Smooth muscle cell of the brain vasculature (primary cell): ENCODE measurements around the gene MRPS18A.
"Not testable (repeated sequence)": the region's sequence is repeated elsewhere in the genome, so short reads cannot be mapped to it uniquely, and the experiment has no call there.

Experiments used
- DNase-seq: peaks from one replicate; pipeline ENCODE4 v3.0.0-alpha.2; 2012; ENCODE audit warnings: low read depth, low spot score

The MRPS18A gene

GRCh38 chr6:43671011-43671800, 16.4 kb downstream of the MRPS18A start:
- DNase-seq: no peak

DNA sequence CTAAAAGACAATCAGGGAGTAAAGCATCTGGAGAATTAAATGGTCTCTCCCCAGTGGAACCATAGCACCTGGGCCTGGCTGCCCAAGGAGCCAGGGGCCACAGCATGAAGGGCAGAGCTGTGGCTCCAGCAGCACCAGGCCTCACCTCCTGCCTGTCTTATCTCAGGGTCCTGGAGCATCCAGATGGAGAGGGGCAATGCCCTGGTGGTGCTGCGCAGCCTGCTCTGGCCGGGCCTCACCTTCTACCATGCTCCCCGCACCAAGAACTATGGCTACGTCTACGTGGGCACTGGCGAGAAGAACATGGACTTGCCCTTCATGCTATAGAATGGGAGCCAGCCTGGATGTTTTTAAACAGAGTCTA, 17.0 kb downstream of the MRPS18A start:
- DNase-seq: no peak

DNA sequence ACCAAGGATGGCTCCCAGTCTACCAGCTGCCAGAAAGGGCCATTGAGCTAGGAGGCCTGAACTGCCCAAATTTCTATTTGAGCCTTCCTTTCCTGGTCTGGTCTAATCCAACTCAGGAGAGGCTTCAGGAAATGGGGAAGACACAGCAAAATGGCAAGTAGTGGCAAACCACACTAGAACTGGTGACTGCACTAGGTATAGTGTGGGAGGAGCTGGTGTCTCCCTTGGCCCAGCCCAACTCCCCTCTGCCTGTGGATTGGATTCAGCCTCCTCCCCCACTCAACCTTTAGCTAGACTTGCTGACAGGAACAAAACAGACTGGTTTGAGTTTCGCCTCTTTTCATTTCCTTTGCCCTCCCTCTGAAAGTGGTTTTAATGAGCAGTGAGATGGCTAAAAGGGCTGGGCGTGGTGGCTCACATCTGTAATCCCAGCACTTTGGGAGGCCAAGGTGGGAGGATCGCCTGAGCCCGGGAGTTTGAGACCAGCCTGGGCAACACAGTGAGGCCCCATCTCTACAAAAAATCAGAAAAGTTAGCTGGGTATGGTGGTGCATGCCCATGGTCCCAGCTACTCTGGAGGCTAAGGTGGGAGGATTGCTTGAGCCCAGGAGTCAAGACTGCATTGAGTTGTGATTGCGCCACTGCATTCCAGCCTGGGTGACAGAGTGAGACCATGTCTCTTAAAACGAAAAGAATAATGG, 17.5 kb downstream of the MRPS18A start:
- no peak for DNase-seq

- no peak for DNase-seq
Observed at GRCh38 chr6:43669050-43669921, 18.3 kb downstream of the MRPS18A start.

DNA sequence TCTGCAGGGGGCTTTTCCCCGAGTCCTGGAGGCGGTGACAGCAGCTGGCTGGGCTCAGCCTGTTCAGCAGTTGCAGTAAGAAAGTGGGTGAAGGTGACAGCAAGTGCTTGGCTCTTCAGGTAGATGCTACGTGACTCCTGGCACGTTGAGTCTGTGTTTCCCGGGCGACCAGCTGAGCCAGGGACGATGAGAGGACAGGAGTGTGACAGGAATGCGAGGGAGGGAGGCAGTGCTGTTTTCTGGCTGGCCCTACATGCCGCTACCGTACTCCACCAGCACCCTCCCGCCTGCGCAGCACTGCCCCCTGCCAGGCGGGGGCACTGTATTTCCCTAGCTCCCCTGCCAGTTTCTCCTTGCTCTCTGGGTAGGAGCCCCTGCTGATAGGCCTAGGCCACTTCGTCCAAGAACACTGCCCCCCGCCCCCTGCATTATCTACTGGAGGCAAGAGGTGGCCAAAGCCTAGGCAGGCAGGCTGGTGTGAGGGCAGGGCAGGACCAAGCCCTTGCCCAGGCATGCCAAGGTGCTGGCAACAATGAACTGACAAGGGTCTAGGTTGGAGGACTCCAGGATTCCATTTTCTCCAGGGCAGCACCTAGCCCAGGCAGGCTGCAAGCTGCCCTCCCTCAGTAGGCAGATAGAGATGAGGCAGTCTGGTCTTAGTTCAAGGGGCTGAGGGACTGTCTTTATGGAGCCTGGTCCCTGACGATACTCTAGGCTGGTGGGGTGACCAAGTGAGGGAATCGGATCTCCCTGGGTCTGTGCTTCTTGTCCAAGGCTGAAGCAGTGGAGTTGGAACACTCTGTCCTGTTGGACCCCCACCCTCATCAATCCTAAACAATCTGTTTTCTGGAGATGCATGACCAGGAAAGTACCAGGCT, 19.2 kb downstream of the MRPS18A start:
- no peak for DNase-seq

GRCh38 chr6:43667245-43668150, 20.1 kb downstream of the MRPS18A start:
- no peak for DNase-seq

- DNase-seq: no peak
Observed at GRCh38 chr6:43666196-43666920, 21.2 kb downstream of the MRPS18A start.

- no peak for DNase-seq
Observed at GRCh38 chr6:43665376-43665775, 22.2 kb downstream of the MRPS18A start.

- not testable (repeated sequence) for DNase-seq
Observed at GRCh38 chr6:43662948-43663347, 24.6 kb downstream of the MRPS18A start.

DNA sequence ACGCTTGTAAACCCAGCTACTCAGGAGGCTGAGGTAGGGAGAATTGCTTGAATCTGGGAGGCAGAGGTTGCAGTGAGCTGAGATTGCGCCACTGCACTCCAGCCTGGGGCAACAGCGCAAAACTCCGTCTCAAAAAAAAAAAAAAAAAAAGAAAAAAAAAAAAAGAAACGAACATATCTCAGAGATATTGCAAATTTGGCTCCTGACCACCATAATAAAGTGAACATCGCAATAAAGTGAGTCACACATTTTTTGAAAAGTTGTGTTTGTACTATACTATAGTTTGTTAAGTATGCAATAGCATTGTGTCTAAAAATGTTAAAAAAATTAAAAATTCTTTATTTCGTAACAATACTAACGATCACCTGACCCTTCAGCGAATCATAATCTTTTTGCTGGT, 29.4 kb downstream of the MRPS18A start:
- DNase-seq: no peak

- DNase-seq: no peak
Observed at GRCh38 chr6:43657221-43657802, 30.3 kb downstream of the MRPS18A start.

DNA sequence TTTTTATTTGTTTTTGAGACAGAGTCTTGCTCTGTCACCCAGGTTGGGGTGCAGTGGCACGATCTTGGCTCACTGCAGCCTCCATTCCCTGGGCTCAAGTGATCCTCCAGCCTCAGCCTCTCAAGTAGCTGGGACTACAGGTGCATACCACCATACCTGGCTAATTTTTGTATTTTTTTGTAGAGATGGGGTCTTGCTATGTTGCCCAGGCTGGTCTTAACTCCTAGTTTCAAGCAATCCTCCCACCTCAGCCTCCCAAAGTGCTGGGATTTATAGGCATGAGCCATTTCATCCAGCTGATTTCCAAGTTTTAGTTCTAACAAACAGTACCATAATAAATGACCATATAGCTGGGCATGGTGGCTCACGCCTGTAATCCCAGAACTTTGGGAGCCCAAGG, 34.8 kb downstream of the MRPS18A start:
- not testable (repeated sequence) for DNase-seq

DNA sequence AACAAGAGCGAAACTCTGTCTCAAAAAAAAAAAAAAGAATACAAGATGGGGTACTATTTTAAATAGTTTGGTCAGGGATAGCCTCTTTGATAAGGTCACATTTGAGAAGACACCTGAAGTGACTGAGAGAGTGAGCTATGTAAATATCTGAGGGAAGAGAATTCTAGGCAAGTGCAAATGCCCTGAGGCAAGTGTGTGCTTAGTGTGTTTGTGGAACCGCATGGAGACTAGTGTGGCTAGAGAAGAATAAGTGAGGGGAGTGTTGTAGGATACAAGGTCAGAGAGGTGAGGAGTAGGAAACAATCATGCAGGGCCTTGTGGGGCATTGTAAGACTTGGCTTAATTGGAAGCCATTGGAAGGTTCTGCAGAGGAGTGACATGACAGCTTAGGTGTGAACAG, 39.3 kb downstream of the MRPS18A start:
- DNase-seq: no peak

GRCh38 chr6:43647613-43648012, 40.0 kb downstream of the MRPS18A start:
- no peak for DNase-seq

DNA sequence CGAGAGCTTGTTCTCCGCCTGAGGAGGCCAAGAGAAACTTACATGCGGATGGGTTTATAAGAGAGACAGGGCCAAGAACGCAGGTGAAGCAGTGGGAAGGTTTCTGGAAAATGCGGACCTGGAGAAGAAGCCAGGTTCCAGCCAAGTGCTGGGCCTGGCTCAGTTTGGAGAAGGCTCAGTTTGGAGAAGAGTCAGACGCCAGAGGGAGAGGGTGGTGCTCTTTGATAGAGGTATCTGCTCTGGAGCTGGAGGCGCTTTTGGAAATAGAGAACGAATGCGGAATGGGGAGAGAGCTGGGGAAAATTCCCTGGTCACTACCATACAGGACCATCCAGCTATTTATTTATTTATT, 42.0 kb downstream of the MRPS18A start:
- DNase-seq: no peak

DNA sequence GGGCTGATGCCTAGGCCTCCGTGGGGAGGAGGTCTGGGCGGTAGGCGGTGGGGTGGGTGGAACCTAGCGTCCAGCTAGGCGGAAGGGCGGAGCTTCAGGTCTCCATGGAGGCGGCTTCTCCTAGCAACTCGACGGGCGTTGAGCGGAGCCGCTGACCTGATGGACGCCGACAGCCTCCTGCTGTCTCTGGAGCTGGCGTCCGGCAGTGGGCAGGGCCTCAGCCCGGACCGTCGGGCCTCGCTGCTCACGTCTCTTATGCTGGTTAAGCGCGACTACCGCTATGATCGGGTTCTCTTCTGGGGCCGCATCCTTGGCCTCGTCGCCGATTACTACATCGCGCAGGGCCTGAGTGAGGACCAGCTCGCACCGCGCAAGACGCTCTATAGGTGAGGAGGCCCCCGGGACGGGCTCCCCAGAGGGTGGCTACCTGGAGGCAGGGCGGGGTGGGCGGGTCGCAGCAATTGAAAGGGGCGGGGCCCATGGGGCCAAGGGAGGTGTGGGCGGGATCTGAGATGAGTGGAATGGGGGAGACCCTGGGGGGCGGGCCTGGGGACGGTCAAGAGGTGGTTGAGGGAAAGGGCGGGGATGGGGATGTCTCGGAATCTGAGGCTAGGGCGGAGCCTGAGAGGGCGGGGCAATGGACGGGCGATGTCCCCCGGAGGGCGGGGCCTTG, 42.5 kb downstream of the MRPS18A start, which contains the start of gene RSPH9:
RSPH9 (plus strand) TSS at position 97 of the 673 bp plus-strand sequence; CDS start at position 160, 63 bp downstream.
- DNase-seq: no peak

- DNase-seq: no peak
Observed at GRCh38 chr6:43639984-43640800, 47.4 kb downstream of the MRPS18A start.

- no peak for DNase-seq
Observed at GRCh38 chr6:43636308-43636659, 51.3 kb downstream of the MRPS18A start.
